ENCODE results near the gene PRDM7.
"Not testable (repeated sequence)": the region's sequence is repeated elsewhere in the genome, so short reads cannot be mapped to it uniquely, and the experiment has no call there.

- TF ChIP-seq POLR2A, CTCF (IDR thresholded peaks at IDR 0.05): not testable (repeated sequence)
These were observed 16.7 kb upstream of the PRDM7 start for GRCh38 chr16:90093799-90094198.

All from testis (tissue), 2 donors.